DMS153 treated with DMSO at 0.1 percent for 48 hours (cell line): ENCODE results near the gene CRNKL1.
"Not testable (repeated sequence)": the region's sequence is repeated elsewhere in the genome, so short reads cannot be mapped to it uniquely, and the experiment has no call there.

Experiments
- DNase-seq: peaks from one replicate; lab custom pipeline; 2025; ENCODE audit not compliant: unreplicated experiment; lab: John Stamatoyannopoulos, UW

CRNKL1 gene

GRCh38 chr20:20010639-20011500 lies 41.4 kb downstream of the CRNKL1 start:
- peak; percentile 62 for DNase-seq

- DNase-seq, result peak; percentile 24
These were observed 42.4 kb downstream of the CRNKL1 start for GRCh38 chr20:20009784-20010253.

- DNase-seq, result no peak
These were observed 46.9 kb downstream of the CRNKL1 start for GRCh38 chr20:20005342-20005741.

GRCh38 chr20:20003955-20004322 lies 48.3 kb downstream of the CRNKL1 start:
- DNase-seq, result not testable (repeated sequence)

GRCh38 chr20:20003031-20003954 lies 49.0 kb downstream of the CRNKL1 start:
- DNase-seq, result no peak

GRCh38 chr20:20002101-20002998 lies 49.9 kb downstream of the CRNKL1 start:
- DNase-seq, result no peak

GRCh38 chr20:20000211-20000968 lies 51.9 kb downstream of the CRNKL1 start:
- DNase-seq, result no peak

- DNase-seq, result no peak
These were observed 53.1 kb downstream of the CRNKL1 start for GRCh38 chr20:19998990-19999705.

- DNase-seq, result no peak
These were observed 55.3 kb downstream of the CRNKL1 start for GRCh38 chr20:19996917-19997316.

- no peak for DNase-seq
These were observed 56.0 kb downstream of the CRNKL1 start for GRCh38 chr20:19996222-19996621.

GRCh38 chr20:19995220-19995863 lies 56.9 kb downstream of the CRNKL1 start:
- peak; percentile 57 for DNase-seq

GRCh38 chr20:19993958-19994669 lies 58.2 kb downstream of the CRNKL1 start:
- no peak for DNase-seq

- no peak for DNase-seq
These were observed 59.0 kb downstream of the CRNKL1 start for GRCh38 chr20:19992996-19993908.

- DNase-seq, result no peak
These were observed 60.4 kb downstream of the CRNKL1 start for GRCh38 chr20:19991854-19992253.

- DNase-seq, result no peak
These were observed 61.0 kb downstream of the CRNKL1 start for GRCh38 chr20:19991308-19991707.

- DNase-seq, result no peak
These were observed 61.4 kb downstream of the CRNKL1 start for GRCh38 chr20:19990850-19991249.

- DNase-seq, result no peak
These were observed 65.2 kb downstream of the CRNKL1 start for GRCh38 chr20:19987046-19987445.
